Measurements from ENCODE around the gene NID1.

Gene NID1

DNA sequence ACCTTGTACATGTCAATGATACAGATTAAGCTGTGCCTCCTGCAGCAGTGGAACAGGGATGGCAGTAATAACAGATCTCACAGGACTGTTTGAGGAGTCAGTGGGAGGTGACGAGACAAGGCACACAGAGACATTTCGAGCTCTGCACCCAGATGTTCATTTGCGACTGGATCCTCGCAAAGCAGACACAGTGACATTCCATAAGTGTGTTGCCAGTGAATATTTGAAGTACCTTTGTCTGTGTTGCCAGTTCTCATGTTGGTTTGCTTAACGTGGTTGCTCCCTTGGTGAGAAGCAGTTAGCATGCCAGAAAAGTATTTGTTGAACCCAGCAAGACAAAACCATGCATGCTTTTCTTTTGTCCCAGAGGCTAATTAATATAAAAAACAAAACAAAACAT lies 67.0 kb downstream of the NID1 start:
- TF ChIP-seq, protein P1, sequence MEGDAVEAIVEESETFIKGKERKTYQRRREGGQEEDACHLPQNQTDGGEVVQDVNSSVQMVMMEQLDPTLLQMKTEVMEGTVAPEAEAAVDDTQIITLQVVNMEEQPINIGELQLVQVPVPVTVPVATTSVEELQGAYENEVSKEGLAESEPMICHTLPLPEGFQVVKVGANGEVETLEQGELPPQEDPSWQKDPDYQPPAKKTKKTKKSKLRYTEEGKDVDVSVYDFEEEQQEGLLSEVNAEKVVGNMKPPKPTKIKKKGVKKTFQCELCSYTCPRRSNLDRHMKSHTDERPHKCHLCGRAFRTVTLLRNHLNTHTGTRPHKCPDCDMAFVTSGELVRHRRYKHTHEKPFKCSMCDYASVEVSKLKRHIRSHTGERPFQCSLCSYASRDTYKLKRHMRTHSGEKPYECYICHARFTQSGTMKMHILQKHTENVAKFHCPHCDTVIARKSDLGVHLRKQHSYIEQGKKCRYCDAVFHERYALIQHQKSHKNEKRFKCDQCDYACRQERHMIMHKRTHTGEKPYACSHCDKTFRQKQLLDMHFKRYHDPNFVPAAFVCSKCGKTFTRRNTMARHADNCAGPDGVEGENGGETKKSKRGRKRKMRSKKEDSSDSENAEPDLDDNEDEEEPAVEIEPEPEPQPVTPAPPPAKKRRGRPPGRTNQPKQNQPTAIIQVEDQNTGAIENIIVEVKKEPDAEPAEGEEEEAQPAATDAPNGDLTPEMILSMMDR (IDR thresholded peaks at IDR 0.05; ENCODE audit: borderline replicate concordance, insufficient read depth, low read depth, low read length) = no peak
- no peak overlapping the region for H3K4me3 ChIP-seq (ENCODE audit: low read depth, low read length)

DNA sequence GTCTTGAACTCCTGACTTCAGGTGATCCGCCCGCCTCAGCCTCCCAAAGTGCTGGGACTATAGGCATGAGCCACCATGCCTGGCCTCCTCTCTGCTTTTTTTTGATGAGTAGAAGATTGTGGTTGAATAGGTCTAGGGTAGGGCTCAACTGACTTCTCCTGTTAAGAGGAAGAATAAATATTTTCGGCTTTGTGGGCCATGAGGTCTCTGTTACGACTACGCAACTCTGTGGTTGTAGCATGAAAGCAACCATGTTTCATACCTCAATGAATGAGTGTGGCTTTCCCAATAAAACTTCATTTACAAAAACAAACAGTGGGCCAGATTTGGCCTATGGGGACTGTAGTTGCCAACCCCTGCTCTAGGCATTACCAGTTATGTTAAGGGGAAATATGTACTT lies 67.8 kb downstream of the NID1 start:
- no peak overlapping the region for H3K4me3 ChIP-seq (ENCODE audit: low read depth, low read length)
- TF ChIP-seq, protein P1 (IDR thresholded peaks at IDR 0.05; ENCODE audit: borderline replicate concordance, insufficient read depth, low read depth, low read length) = no peak

DNA sequence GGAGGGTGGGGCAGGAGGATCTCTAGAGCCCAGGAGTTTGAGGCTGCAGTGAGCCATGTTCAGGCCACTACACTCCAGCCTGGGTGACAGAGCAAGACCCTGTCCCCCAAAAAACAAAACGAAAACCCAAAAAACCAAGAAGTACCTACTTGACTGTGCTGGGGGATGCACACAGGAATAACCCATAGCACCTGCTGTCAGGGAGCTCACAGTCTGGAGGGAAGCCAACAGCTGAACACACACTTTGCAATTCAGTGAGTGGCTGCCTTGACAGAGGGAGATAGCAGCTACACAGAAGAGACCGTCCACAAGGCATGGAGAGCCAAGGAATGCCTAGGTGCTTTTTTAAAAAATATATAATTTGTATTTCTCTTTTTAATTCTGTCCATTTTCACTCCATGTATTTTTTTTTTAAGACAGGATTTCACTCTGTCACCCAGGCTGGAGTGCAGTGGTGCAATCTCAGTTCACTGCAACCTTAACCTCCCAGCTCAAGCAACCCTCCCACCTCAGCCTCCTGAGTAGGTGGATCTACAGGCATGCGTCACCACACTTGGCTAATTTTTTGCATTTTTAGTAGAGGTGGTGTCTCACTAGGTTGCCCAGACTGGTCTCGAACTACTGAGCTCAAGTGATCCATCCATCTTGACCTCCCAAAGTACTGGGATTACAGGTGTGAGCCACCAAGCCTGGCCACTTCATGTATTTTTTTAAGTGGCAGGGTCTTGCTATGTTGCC lies 68.7 kb downstream of the NID1 start:
- no peak overlapping the region for H3K4me3 ChIP-seq (ENCODE audit: low read depth, low read length)

DNA sequence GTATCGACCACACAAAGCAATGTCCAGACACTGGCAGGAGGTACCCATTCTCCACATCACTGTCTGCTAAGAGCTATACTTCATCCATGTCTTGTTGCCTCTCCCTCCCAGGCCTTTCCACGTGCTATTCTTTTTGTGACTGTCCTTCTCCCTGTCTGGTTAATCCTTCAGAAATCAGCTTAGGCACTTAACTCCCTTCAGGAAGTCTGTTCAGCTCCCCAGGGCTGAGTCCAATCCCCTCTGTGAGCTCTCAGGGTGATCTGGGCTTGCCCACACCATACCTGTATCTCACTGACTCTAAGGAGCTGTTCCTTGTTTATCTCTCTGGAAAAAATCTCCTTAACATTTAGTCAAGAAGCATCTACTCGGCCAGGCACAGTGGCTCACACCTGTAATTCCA lies 69.4 kb downstream of the NID1 start:
- no peak overlapping the region for H3K4me3 ChIP-seq (ENCODE audit: low read depth, low read length)
- TF ChIP-seq, protein P1 (IDR thresholded peaks at IDR 0.05; ENCODE audit: borderline replicate concordance, insufficient read depth, low read depth, low read length) = no peak

More for the DNA sequence above, 68.7 kb downstream of the NID1 start:
- TF ChIP-seq, protein P1 (IDR thresholded peaks at IDR 0.05; ENCODE audit: borderline replicate concordance, insufficient read depth, low read depth, low read length) = no peak

DNA sequence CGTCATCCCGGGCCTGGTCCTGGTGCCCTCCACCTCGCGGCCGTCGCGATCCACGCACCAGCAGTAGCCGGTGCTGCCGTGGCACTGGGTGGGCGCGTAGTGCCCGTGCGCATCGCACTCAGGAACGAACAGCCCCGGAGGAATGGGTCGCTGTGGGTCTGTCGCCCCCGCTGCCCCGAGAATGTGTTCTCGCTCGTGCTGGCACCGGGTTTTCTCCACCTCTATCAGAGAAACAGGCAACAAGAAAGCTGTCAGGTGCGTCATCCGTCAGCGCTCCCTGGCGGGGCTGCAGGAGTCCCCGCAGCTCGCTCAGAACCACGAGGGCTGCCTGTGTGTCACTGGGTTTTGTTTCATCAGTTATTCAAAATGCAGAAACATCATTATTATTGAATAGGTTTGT lies 71.2 kb downstream of the NID1 start:
- TF ChIP-seq, protein P1 (IDR thresholded peaks at IDR 0.05; ENCODE audit: borderline replicate concordance, insufficient read depth, low read depth, low read length) = no peak
- no peak overlapping the region for H3K4me3 ChIP-seq (ENCODE audit: low read depth, low read length)

DNA sequence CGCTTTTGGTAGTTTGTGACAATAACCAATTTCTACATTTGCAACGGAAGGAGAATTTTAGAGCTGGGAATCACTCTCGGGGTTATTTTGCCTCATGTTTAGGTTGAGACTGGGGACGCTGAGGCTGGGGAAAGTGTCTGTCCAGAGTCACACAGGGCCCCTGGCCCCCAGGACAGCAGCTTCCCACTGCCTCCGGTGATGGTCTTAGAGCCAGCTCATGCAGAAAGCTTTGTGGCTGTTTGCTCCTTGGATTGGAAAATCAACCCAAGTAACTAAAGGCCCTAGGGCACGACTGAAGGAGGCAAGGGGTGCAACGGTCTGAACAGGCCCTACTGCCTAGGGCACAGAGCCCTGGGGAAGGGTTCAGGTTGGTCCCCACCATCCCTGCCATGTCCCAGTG lies 72.0 kb downstream of the NID1 start:
- TF ChIP-seq, protein P1 (IDR thresholded peaks at IDR 0.05; ENCODE audit: borderline replicate concordance, insufficient read depth, low read depth, low read length) = no peak
- no peak overlapping the region for H3K4me3 ChIP-seq (ENCODE audit: low read depth, low read length)

DNA sequence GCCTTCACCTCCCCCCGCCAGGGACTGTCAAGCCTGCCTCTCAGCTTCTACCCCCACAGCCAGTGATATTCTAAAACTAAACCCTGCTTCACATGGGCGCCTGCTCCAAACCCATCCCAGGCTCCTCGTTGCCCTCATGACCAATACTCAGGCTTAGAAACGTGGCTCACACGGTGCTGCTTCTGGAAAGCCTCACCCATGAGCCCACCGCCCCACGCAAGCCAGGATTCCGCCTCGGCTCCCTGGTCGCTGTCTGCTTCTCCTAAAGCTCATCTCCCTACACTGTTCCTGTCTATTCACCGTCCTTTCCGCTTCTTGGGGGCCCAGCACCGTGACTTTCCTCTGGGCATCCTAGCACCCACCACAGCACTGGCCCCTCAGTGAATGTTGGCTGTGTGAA lies 72.5 kb downstream of the NID1 start:
- TF ChIP-seq, protein P1 (IDR thresholded peaks at IDR 0.05; ENCODE audit: borderline replicate concordance, insufficient read depth, low read depth, low read length) = no peak

More for the DNA sequence above, 72.5 kb downstream of the NID1 start:
- no peak overlapping the region for H3K4me3 ChIP-seq (ENCODE audit: low read depth, low read length)

Measured in GM12875 (cell line).